ENCODE measurements around the gene MAP4K4. TPM values are rescaled to one million over a fixed set of nuclear protein-coding genes. Genes with fewer than 3 reads are reported as not detected.
A peak's percentile ranks its signal among the peaks of the same experiment; 100 is the strongest.

The MAP4K4 gene
- total RNA-seq, 1 experiment from 2014 or later: 132 TPM

DNA sequence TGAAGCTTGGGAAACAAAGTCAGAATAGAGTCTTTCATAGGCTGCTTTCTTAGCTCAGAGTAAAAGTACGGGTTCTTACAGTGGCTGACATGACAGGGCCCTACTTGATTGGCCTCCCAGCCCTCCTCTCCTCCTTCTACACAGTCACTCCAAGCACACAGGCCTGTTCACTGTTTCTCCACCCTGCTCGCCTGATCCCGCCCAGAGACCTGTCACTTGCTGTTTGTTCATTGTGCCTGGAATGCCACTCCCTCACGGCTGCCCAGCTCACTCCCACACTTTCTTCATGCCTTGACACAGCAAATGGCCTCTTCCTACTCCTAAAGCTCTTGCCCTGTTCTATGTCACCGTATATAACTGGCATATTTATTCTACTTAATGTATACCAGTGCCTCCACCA, 104.8 kb downstream of the MAP4K4 start:
- Histone ChIP-seq H3K9me3 (ENCODE audit: control insufficient read depth, low read depth, low read length) (no peaks in the 10 kb centered on the region), H3K79me1 (ENCODE audit: insufficient read depth, low read depth, low read length, poor library complexity, severe bottlenecking) (peaks cover 5% of the 10 kb centered on the region), H2BK12ac (ENCODE audit: insufficient read length, low read depth, low read length) (no peak overlapping the region), H2BK15ac (ENCODE audit: low read depth, low read length) (no peak overlapping the region), H3K23me2 (ENCODE audit: insufficient read length, low read depth, low read length, poor library complexity, severe bottlenecking) (no peaks in the 10 kb centered on the region), H3K4me1 (ENCODE audit: insufficient read depth, low read length) (peaks cover 4% of the 10 kb centered on the region; the same call in 1 of the 2 replicates), H2BK20ac (ENCODE audit: low read depth, low read length, poor library complexity, severe bottlenecking) (no peak overlapping the region), H2BK5ac (ENCODE audit: insufficient read length, low read length) (no peak overlapping the region), H3K4me2 (ENCODE audit: insufficient read depth, insufficient read length, low read length) (no peak overlapping the region), H2AFZ (ENCODE audit: low read length) (no peak overlapping the region), H3T11ph (ENCODE audit: low read length) (no peak overlapping the region), H2BK120ac (ENCODE audit: low read depth, low read length, poor library complexity, severe bottlenecking) (no peak overlapping the region), H3K14ac (ENCODE audit: insufficient read depth, low read length) (no peak overlapping the region; the same call in 1 of the 2 replicates), H2AK5ac (ENCODE audit: insufficient read length, low read length) (no peak overlapping the region), H3K23ac (ENCODE audit: insufficient read length, low read depth, low read length) (no peak overlapping the region), H3K9ac (ENCODE audit: extremely low read depth, insufficient read length, low read length) (no peak overlapping the region), H3K79me2 (ENCODE audit: insufficient read depth, low read length) (peaks cover 5% of the 10 kb centered on the region), H3K27me3 (ENCODE audit: insufficient read depth, low read length) (no peaks in the 10 kb centered on the region), H4K20me1 (ENCODE audit: control insufficient read depth, insufficient read depth, insufficient read length) (no peaks in the 10 kb centered on the region), H3K4ac (ENCODE audit: low read depth, low read length) (no peak overlapping the region), H4K5ac (ENCODE audit: insufficient read length, low read depth, low read length) (no peak overlapping the region), H4K8ac (replicated peaks; ENCODE audit: insufficient read length, low read depth, low read length) (no peak overlapping the region), H4K91ac (ENCODE audit: insufficient read length, low read depth, low read length) (no peak overlapping the region), H3K18ac (ENCODE audit: insufficient read length, low read depth, low read length) (no peak overlapping the region), H3K27ac (ENCODE audit: insufficient read length, low read depth, low read length) (no peak overlapping the region), H3K56ac (ENCODE audit: insufficient read length, low read depth, low read length) (no peak overlapping the region)
- Mint-ChIP-seq H3K36me3 (ENCODE audit: insufficient read depth in 1 of 3, low read depth in 3 of 3) (no peaks in the 10 kb centered on the region; a peak in 1 of 7 replicates), H3K27ac (peak overlapping the region in 1 of 3 experiments; percentile 58; a peak in 3 of 7 replicates), H3K9me3 (no peaks in the 10 kb centered on the region), H3K4me3 (no peak overlapping the region), H3K27me3 (ENCODE audit: low read depth) (no peaks in the 10 kb centered on the region; the same call in 1 of the 2 replicates), H3K4me1 (peaks cover 46 to 47% of the 10 kb centered on the region in 2 experiments)
- TF ChIP-seq, protein P1, sequence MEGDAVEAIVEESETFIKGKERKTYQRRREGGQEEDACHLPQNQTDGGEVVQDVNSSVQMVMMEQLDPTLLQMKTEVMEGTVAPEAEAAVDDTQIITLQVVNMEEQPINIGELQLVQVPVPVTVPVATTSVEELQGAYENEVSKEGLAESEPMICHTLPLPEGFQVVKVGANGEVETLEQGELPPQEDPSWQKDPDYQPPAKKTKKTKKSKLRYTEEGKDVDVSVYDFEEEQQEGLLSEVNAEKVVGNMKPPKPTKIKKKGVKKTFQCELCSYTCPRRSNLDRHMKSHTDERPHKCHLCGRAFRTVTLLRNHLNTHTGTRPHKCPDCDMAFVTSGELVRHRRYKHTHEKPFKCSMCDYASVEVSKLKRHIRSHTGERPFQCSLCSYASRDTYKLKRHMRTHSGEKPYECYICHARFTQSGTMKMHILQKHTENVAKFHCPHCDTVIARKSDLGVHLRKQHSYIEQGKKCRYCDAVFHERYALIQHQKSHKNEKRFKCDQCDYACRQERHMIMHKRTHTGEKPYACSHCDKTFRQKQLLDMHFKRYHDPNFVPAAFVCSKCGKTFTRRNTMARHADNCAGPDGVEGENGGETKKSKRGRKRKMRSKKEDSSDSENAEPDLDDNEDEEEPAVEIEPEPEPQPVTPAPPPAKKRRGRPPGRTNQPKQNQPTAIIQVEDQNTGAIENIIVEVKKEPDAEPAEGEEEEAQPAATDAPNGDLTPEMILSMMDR (conservative IDR thresholded peaks at IDR 0.05): no peak
- no CpG with 5 or more reads among the region's 5 CpGs for WGBS (ENCODE audit: extremely low coverage, insufficient read length, low lambda C conversion rate)
- no peak for DNase-seq

Data from H9 (cell line).